Measurements from ENCODE around the gene SERHL2.
"Not testable (repeated sequence)": the region's sequence is repeated elsewhere in the genome, so short reads cannot be mapped to it uniquely, and the experiment has no call there.

SERHL2 gene

DNA sequence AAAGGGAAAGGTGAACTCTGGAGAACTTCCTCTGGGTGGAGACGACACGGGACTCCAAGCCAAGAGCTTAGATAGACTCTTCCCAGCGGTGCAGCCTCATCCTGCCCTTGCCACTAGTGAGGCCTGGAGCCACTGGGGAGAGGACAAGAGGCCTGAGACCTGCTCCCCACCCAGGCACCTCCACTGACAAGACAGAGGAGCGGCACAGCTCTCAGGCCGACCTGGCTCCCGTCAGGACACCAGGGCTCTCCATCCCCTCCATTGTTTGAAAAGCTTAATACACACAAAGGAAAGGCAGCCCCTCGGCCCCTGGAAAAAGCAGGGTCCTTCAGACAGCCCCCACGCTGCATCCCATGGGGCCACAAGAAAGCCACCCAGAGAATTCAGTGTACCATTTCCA lies 31.3 kb downstream of the SERHL2 start:
- H3K9me3 Mint-ChIP-seq = no peaks in the 10 kb centered on the region
- no peak for ATAC-seq (replicated peaks)
- no peak for DNase-seq
- peak overlapping the region in 1 of 2 donors; percentile 59 for H3K27ac Mint-ChIP-seq
- peaks cover 57% of the 10 kb centered on the region for H3K36me3 Mint-ChIP-seq (ENCODE audit: insufficient read depth)
- no peak overlapping the region for H3K4me3 Mint-ChIP-seq
- peaks cover 17% of the 10 kb centered on the region in 2 donors for H3K4me1 Mint-ChIP-seq (ENCODE audit: low read depth in 2 of 2)
- H3K27me3 Mint-ChIP-seq = no peaks in the 10 kb centered on the region

DNA sequence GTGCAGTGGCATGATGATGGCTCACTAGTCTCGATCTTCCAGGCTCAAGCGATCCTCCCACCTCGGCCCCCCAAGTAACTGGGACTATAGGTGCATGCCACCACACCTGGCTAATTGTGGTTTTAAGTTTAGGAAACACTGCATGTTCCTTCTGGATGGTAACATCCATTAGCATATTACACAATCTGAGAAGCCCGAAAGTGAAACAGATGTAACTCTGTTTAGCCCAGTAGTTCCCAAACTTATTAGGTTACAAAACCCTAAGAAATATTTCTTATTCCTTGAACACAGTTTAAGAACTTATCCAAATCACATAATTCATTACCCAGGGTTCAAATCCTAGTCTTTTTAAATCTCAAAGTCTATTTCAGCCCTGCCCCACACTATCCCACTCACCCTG lies 32.6 kb downstream of the SERHL2 start:
- no peaks in the 10 kb centered on the region for H3K27me3 Mint-ChIP-seq
- H3K9me3 Mint-ChIP-seq = no peaks in the 10 kb centered on the region
- H3K27ac Mint-ChIP-seq = peak overlapping the region in 1 of 2 donors; percentile 38
- H3K4me1 Mint-ChIP-seq (ENCODE audit: low read depth in 2 of 2) = peaks cover 9 to 12% of the 10 kb centered on the region in 2 donors
- DNase-seq (no peak), ATAC-seq (replicated peaks) (no peak)
- peaks cover 64% of the 10 kb centered on the region for H3K36me3 Mint-ChIP-seq (ENCODE audit: insufficient read depth)
- H3K4me3 Mint-ChIP-seq = no peak overlapping the region

DNA sequence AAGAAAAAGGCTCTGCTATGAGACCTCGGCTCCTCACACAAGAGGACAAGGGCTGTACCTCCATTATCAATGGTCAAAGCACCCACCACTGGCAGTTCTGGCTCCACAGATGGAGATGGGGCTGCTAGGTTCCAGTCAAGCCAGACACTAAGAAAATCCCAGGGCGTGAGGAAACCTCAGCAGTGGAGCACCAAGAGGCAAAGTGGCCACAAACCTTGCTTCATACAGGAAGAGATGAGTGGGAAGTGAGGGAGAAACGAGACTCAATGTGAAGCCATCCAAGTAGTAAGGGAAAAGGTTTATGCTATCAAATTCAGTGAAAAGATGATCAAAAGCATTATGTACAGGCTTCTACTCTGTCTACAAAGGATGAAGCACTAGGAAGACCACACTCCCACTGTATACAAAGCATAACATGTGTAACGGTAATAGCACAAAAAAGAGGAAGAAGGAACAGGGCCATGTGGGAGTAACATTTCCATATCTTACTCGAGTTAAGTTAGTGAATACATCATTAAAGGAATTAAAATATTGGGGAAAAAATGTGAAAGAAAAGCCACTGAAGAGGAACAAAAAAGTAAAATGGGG lies 33.9 kb downstream of the SERHL2 start:
- Mint-ChIP-seq H3K27ac (peak overlapping the region in 1 of 2 donors; percentile 70), H3K27me3 (no peaks in the 10 kb centered on the region), H3K4me1 (ENCODE audit: low read depth in 2 of 2) (peaks cover 1 to 6% of the 10 kb centered on the region in 2 donors), H3K4me3 (no peak overlapping the region), H3K9me3 (no peaks in the 10 kb centered on the region), H3K36me3 (ENCODE audit: insufficient read depth) (peaks cover 64% of the 10 kb centered on the region)
- no peak for DNase-seq
- ATAC-seq (replicated peaks) = no peak

DNA sequence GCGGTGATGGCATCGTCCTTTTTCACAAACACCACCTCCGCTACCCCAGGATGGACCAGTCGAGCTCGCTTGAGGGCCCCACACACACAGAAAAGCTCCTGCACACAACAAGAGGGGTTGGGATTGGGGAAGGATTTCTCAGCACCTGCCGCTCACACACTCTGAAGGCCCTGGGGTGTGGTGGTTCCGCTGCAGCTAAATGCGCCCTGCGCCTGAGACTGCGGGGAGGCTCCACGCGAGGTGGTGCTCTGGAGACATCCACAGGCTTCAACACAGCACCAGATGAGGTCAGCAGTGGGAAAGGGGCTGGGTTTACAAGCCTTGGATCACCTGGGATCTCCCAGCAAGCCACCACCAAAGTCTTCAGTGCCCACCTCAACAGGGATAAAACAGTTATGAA lies 38.2 kb downstream of the SERHL2 start:
- H3K36me3 Mint-ChIP-seq (ENCODE audit: insufficient read depth) = peaks cover 82% of the 10 kb centered on the region
- H3K27ac Mint-ChIP-seq = no peak overlapping the region
- H3K9me3 Mint-ChIP-seq = no peaks in the 10 kb centered on the region
- no peak for DNase-seq
- ATAC-seq (replicated peaks) = no peak
- H3K4me3 Mint-ChIP-seq = no peak overlapping the region
- H3K27me3 Mint-ChIP-seq = no peaks in the 10 kb centered on the region
- peaks cover 0 to 3% of the 10 kb centered on the region in 2 donors for H3K4me1 Mint-ChIP-seq (ENCODE audit: low read depth in 2 of 2)

DNA sequence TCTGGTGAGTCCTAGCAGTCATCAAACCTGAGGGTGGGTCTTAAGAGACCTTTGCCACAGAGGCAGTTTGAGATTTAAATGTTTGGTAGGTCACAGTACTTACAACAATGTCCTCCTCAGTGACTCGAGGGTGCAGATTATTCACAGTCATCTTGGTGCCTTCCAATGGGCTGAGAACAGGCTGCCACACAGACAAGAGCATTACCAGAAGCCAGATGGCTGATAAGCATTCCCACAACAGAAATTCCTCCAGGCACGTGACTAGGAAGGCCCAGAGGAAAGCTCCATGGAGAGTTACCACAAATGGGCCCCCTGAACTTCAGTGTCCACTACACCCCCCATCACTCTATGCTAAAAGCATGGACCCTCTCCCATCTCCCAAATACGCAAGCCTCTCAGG lies 41.7 kb downstream of the SERHL2 start:
- H3K9me3 Mint-ChIP-seq = no peaks in the 10 kb centered on the region
- no peak overlapping the region for H3K4me3 Mint-ChIP-seq
- peak overlapping the region; percentile 31 to 33 for H3K27ac Mint-ChIP-seq
- no peak for ATAC-seq (replicated peaks)
- no peaks in the 10 kb centered on the region for H3K27me3 Mint-ChIP-seq
- DNase-seq = no peak
- H3K4me1 Mint-ChIP-seq (ENCODE audit: low read depth in 2 of 2) = no peaks in the 10 kb centered on the region
- H3K36me3 Mint-ChIP-seq (ENCODE audit: insufficient read depth) = peaks cover 84% of the 10 kb centered on the region

DNA sequence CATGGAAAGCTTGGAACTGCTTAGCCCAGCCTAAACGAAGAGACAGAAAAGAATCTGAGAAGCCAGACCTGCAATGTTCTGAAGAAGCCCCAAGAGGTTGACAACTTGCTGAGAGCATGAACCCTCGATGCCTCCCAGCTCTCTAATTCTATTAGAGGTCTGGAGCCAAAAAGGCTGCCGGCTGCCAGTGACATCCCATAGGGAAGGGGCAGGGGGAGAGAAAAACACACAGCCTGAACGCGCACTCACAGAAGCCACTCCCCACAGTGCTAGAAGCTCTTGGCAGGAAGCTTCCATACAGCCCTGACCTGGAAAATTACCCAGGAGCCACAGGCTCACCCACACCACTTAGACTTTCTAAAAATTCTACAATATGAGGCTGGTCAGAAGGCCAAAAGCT lies 42.6 kb downstream of the SERHL2 start:
- H3K27ac Mint-ChIP-seq = peak overlapping the region; percentile 31 to 33
- DNase-seq = no peak
- H3K9me3 Mint-ChIP-seq = no peaks in the 10 kb centered on the region
- ATAC-seq (replicated peaks) = no peak
- peaks cover 85% of the 10 kb centered on the region for H3K36me3 Mint-ChIP-seq (ENCODE audit: insufficient read depth)
- no peaks in the 10 kb centered on the region for H3K4me1 Mint-ChIP-seq (ENCODE audit: low read depth in 2 of 2)
- H3K27me3 Mint-ChIP-seq = no peaks in the 10 kb centered on the region
- no peak overlapping the region for H3K4me3 Mint-ChIP-seq

DNA sequence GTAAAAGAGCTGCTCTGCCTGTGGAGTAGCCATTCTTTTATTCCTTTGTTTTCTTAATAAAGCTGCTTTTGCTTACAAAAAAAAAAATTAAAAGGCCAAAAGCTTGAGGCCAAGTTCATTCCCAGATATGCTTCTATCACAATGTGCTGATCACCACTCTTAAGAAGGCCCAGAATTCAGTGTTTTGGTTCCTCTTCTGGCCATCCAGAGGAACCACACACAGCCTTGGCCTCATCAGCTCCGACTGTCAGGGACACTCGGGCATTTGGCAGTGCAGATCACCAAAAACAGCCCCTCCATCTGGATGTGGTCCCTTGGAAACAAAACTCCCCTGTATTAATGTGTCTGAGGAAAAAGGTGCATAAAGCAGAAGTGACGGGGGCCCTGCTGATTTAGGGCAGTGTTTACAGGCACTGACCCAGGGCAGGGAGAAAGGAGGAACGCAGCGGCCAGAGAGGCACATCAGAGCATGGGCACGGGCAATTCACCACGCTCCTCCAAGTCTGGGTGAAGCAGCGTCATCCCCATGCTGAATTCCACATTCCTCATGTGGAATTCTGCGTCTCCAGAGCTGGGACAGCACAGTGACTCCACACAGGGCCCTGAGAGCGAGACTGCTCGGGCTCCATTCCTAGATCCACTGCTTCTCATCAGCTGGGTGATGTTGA lies 43.2 kb downstream of the SERHL2 start:
- H3K27me3 Mint-ChIP-seq = no peaks in the 10 kb centered on the region
- ATAC-seq (replicated peaks) = no peak
- H3K4me1 Mint-ChIP-seq (ENCODE audit: low read depth in 2 of 2) = peaks cover 3% of the 10 kb centered on the region in 2 donors
- no peak for DNase-seq
- H3K4me3 Mint-ChIP-seq = no peak overlapping the region
- peak overlapping the region in 1 of 2 donors; percentile 70 for H3K27ac Mint-ChIP-seq
- H3K36me3 Mint-ChIP-seq (ENCODE audit: insufficient read depth) = peaks cover 87% of the 10 kb centered on the region
- no peaks in the 10 kb centered on the region for H3K9me3 Mint-ChIP-seq

DNA sequence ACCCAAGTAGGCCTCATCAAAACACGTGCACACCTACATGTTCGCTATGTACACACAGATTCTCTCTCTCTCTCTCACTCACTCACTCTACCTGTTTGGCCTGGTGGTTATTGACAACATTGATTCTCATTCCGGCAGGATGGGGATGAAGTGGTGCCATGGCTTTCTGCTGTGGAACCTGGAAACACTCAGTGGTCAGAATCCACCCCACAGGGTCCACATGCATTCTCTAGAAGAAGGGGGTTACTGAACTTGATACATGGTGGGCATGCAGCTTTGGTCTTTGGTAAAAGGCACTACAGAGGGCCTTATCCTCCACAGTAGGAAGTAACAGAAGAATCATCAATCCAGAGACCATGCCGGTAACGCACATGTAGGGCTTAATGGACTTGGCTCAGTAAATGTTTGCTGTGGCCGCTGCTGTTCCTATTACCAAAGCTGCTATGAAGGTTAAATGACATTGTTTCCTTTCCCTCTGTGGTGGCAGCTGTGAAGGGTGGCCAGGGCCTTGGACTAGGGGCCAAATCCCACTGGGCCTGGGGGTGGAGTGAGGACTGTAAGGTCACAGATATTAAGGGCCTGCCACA lies 48.2 kb downstream of the SERHL2 start:
- no peak for DNase-seq
- H3K27ac Mint-ChIP-seq = no peak overlapping the region
- no peak for ATAC-seq (replicated peaks)
- peaks cover 88% of the 10 kb centered on the region for H3K36me3 Mint-ChIP-seq (ENCODE audit: insufficient read depth)
- H3K4me1 Mint-ChIP-seq (ENCODE audit: low read depth in 2 of 2) = peaks cover 26 to 27% of the 10 kb centered on the region in 2 donors
- H3K27me3 Mint-ChIP-seq = no peaks in the 10 kb centered on the region
- H3K9me3 Mint-ChIP-seq = no peaks in the 10 kb centered on the region
- H3K4me3 Mint-ChIP-seq = no peak overlapping the region

DNA sequence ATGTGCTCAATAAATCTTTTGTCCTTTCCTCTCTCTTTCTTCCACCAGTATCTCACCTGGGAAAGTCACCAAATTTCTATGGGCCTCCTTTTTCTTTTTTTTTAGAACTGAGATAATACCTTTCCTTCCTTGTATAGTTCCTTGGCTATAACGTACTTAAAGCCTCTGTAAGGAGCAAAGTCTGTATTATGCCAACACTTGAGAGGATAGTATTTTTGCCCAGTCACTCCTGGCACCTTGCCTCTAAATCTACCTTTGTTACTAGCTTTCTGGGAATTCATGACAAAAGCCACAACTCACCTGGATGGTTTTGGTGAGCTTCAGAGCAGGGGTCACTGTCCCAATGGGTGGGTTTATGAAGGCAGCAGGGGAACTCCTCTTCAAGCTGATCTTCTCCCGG lies 48.7 kb downstream of the SERHL2 start:
- DNase-seq (no peak), ATAC-seq (replicated peaks) (no peak)
- peaks cover 26 to 27% of the 10 kb centered on the region in 2 donors for H3K4me1 Mint-ChIP-seq (ENCODE audit: low read depth in 2 of 2)
- H3K9me3 Mint-ChIP-seq = no peaks in the 10 kb centered on the region
- no peaks in the 10 kb centered on the region for H3K27me3 Mint-ChIP-seq
- H3K36me3 Mint-ChIP-seq (ENCODE audit: insufficient read depth) = peaks cover 87% of the 10 kb centered on the region
- H3K27ac Mint-ChIP-seq = no peak overlapping the region
- no peak overlapping the region for H3K4me3 Mint-ChIP-seq

DNA sequence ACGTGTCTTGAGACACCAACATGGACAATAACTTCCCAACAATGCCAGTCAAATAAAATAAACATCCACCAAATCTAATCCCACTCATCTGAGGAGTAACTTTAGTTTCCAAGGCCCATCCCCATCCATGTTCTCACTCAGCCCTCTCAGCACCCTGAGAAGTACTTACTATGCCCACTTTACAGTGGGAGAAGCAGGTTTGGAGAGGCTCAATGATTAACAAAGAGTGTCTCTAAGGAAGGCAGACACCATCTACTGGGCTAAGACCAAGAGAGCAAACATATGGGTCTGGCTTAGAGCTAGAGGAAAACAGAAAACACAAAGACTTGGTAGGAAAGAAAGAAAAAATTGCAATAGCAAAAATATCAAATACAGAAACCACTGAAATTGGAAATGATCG lies 49.7 kb downstream of the SERHL2 start:
- peaks cover 27% of the 10 kb centered on the region in 2 donors for H3K4me1 Mint-ChIP-seq (ENCODE audit: low read depth in 2 of 2)
- H3K27me3 Mint-ChIP-seq = no peaks in the 10 kb centered on the region
- H3K36me3 Mint-ChIP-seq (ENCODE audit: insufficient read depth) = peaks cover 85% of the 10 kb centered on the region
- H3K9me3 Mint-ChIP-seq = no peaks in the 10 kb centered on the region
- no peak overlapping the region for H3K27ac Mint-ChIP-seq
- DNase-seq (no peak), ATAC-seq (replicated peaks) (no peak)
- H3K4me3 Mint-ChIP-seq = no peak overlapping the region

DNA sequence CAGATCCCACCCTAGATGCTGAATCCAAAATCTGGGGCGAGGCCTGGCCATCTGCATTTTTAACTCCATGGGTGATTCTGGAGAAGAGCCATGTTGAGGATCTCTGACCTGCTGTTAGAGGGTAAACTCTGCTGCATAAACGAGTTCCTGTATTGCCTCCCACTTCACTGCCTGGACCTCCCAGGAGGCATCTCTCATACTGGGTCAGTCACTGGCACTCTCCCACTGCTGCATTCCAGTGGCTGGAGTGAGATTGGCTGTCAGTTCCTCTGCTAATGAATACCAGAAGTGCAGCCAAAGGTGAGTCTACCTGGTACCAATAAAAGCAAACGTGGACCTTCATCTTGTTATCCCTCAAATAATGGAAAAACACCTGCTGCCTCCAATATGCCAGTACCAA lies 50.6 kb downstream of the SERHL2 start:
- no peaks in the 10 kb centered on the region for H3K27me3 Mint-ChIP-seq
- ATAC-seq (replicated peaks) (no peak), DNase-seq (no peak)
- H3K9me3 Mint-ChIP-seq = no peaks in the 10 kb centered on the region
- no peak overlapping the region for H3K4me3 Mint-ChIP-seq
- peak overlapping the region in 1 of 2 donors; percentile 44 for H3K27ac Mint-ChIP-seq
- peaks cover 83% of the 10 kb centered on the region for H3K36me3 Mint-ChIP-seq (ENCODE audit: insufficient read depth)
- peaks cover 31 to 34% of the 10 kb centered on the region in 2 donors for H3K4me1 Mint-ChIP-seq (ENCODE audit: low read depth in 2 of 2)

DNA sequence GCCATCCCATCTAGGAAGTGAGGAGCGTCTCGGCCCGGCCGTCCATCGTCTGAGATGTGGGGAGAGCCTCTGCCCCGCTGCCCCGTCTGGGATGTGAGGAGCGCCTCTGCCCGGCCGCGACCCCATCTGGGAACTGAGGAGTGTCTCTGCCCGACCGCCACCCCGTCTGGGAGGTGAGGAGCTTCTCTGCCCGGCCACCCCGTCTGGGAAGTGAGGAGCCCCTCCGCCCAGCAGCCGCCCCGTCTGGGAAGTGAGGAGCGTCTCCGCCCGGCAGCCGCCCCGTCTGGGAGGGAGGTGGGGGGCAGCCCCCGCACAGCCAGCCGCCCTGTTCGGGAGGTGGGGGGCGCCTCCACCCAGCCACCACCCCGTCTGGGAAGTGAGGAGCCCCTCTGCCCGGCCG lies 53.9 kb downstream of the SERHL2 start:
- H3K27ac Mint-ChIP-seq; DNase-seq; H3K9me3 Mint-ChIP-seq; H3K27me3 Mint-ChIP-seq; ATAC-seq (replicated peaks); H3K4me3 Mint-ChIP-seq: not testable (repeated sequence)
- Mint-ChIP-seq H3K4me1 (ENCODE audit: low read depth in 2 of 2) (peaks cover 46 to 54% of the 10 kb centered on the region in 2 donors), H3K36me3 (ENCODE audit: insufficient read depth) (peaks cover 70% of the 10 kb centered on the region)

DNA sequence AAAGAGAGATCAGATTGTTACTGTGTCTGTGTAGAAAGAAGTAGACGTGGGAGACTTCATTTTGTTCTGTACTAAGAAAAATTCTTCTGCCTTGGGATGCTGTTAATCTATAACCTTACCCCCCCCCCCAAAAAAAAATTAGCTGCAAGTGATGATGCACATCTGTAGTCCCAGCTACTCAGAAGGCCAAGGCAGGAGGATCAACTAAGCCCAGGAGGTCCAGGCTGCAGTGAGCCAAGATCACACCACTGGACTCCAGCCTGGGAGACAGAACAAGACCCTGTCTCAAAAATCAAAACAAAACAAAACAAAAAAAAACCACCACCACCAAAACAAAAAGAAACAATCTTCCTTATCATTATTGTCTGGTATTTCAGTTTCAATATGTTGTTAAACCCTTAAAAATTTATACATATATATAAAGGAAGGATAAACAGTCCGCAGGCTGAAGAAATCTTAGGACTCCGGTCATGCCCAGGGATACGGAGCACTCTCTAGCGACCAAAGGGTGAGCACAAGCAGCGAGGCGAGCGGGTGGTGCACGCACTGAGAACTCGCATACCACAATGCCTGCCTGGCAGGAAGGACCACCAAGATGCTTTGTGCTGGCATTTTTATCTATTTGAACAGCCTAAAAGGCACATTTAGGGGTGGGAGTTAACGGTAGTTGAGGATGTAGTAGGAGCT lies 54.5 kb downstream of the SERHL2 start:
- ATAC-seq (replicated peaks) (no peak), DNase-seq (no peak)
- Mint-ChIP-seq H3K4me1 (ENCODE audit: low read depth in 2 of 2) (peaks cover 48 to 55% of the 10 kb centered on the region in 2 donors), H3K36me3 (ENCODE audit: insufficient read depth) (peaks cover 68% of the 10 kb centered on the region), H3K27ac (no peak overlapping the region), H3K4me3 (peak overlapping the region in 1 of 2 donors; percentile 17), H3K9me3 (no peaks in the 10 kb centered on the region), H3K27me3 (no peaks in the 10 kb centered on the region)
